ENCODE measurements around the gene KHDRBS2.

DNA sequence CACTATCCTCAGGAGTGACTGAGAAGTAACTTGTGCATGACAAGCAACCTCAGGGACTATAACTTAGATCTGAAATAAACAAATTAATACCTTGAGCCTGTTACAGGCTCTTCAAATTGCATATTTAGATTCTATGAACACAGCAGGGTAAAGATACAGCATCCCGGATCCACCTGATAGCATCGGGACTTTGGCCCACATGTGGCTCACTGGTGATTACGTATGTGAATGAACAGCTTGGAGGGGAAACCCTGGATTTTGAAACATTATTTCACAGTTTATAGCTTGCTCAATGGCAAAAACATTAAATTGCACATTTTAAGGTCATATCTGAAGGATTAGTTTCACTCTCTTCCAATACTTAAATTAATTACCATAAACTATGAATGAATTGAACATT, 133.2 kb downstream of the KHDRBS2 start:
- TF ChIP-seq GATA2 (IDR thresholded peaks at IDR 0.05; ENCODE audit: low read depth, low read length): no peak
- TF ChIP-seq GATA3 (IDR thresholded peaks at IDR 0.05; ENCODE audit: low read depth, low read length): no peak
